OCI-LY3 (cell line): ENCODE results near the gene YAF2.

ENCODE experiments used
- CTCF ChIP-seq: fragments of 200-600, 300-600 bp; sonication (generic); IDR thresholded peaks from 2 replicates; pipeline ENCODE4 v1.5.1; 2014; ENCODE audit warnings: antibody characterized with exemption, low read length, low read depth
- EZH2phosphoT487 ChIP-seq: fragments of 200-600 bp; shearing (Covaris generic); IDR thresholded peaks from 2 replicates; pipeline ENCODE4 v1.6.1; 2018; ENCODE audit warnings: antibody characterized with exemption, mixed run types, low read depth

- no peak for TF ChIP-seq CTCF
- TF ChIP-seq EZH2phosphoT487 = no peak
Observed at GRCh38 chr12:42180990-42181596, 57.0 kb downstream of the YAF2 start.
